Measurements from ENCODE around the gene BTG4. TPM values are rescaled to one million over a fixed set of nuclear protein-coding genes. Genes with fewer than 3 reads are reported as not detected.

BTG4 gene
- total RNA-seq, 1 experiment from 2014 or later: not detected

DNA sequence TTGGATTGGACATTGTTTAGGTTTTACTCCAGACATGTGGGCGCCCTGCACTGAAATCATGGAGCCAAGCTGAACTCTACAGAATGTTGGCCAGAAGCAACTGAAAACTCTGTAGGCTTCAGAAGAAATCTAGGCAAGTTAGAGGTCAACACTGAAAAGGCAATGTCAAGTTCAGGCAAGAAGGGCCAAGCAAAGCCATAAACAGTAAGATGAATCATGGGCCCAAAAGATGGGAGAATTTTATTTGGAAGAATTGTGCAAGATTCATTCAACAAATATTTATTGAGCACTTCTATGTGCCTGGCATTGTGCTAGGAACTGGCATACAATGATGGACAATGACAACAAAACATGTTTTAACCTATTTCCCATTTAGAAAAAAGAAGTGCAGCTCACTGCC, 13.3 kb upstream of the BTG4 start (continued):
- TF ChIP-seq, protein P1, sequence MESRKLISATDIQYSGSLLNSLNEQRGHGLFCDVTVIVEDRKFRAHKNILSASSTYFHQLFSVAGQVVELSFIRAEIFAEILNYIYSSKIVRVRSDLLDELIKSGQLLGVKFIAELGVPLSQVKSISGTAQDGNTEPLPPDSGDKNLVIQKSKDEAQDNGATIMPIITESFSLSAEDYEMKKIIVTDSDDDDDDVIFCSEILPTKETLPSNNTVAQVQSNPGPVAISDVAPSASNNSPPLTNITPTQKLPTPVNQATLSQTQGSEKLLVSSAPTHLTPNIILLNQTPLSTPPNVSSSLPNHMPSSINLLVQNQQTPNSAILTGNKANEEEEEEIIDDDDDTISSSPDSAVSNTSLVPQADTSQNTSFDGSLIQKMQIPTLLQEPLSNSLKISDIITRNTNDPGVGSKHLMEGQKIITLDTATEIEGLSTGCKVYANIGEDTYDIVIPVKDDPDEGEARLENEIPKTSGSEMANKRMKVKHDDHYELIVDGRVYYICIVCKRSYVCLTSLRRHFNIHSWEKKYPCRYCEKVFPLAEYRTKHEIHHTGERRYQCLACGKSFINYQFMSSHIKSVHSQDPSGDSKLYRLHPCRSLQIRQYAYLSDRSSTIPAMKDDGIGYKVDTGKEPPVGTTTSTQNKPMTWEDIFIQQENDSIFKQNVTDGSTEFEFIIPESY (IDR thresholded peaks at IDR 0.05; ENCODE audit: extremely low read depth, insufficient replicate concordance, low read length): no peak

DNA sequence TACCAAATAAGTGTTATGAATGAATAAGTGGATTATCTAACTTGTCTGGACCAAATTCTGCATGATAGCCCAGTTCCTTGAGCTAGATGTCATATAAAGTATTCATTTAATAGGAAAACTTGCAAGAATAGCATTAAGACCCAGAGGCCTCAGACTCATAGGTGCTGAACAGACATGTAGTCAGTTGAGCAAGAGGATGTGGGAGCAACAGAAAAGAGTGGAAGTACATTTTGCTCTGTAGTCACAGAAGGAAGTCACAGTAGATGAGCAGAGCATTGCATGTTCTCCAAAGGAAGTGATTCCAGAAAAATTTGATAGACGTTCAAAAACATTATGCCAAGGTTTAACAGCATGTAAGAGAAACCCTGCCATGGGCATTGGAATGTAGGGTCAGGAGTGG, 11.9 kb upstream of the BTG4 start:
- no peaks in the 10 kb centered on the region for H3K36me3 ChIP-seq (ENCODE audit: control insufficient read depth in 1 of 2, insufficient read depth in 2 of 2, low read length in 2 of 2)
- no peaks in the 10 kb centered on the region for H3K79me2 ChIP-seq (ENCODE audit: insufficient read depth, low read length)
- POLR2A ChIA-PET: no interaction called here
- no peaks in the 10 kb centered on the region for H3K9me3 ChIP-seq (ENCODE audit: control insufficient read depth in 1 of 2, insufficient read depth in 1 of 2, low read depth in 1 of 2, low read length in 2 of 2)
- H3K9me2 ChIP-seq (ENCODE audit: insufficient read depth): no peaks in the 10 kb centered on the region
- no peaks in the 10 kb centered on the region for H4K20me1 ChIP-seq (ENCODE audit: insufficient read depth)
- CTCF ChIA-PET: no interaction called here
- peaks cover 0 to 11% of the 10 kb centered on the region in 2 experiments; a peak in 1 of 4 replicates for H3K4me1 ChIP-seq (ENCODE audit: control insufficient read depth in 1 of 2, insufficient read depth in 2 of 2, low read length in 2 of 2)
- no peaks in the 10 kb centered on the region for H3K27me3 ChIP-seq (ENCODE audit: insufficient read depth, low read length)
- no peak for TF ChIP-seq ZFX (IDR thresholded peaks at IDR 0.05)
- no peak for TF ChIP-seq TCF7L2 (IDR thresholded peaks at IDR 0.05; ENCODE audit: borderline replicate concordance, extremely low read depth, insufficient read depth, insufficient read length)
- TF ChIP-seq SP1 (IDR thresholded peaks at IDR 0.05; ENCODE audit: low read depth): no peak
- TF ChIP-seq, protein P2, sequence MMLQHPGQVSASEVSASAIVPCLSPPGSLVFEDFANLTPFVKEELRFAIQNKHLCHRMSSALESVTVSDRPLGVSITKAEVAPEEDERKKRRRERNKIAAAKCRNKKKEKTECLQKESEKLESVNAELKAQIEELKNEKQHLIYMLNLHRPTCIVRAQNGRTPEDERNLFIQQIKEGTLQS (IDR thresholded peaks at IDR 0.05): no peak
- TF ChIP-seq SRF (IDR thresholded peaks at IDR 0.05; ENCODE audit: low read depth): no peak
- no peak for TF ChIP-seq POLR2AphosphoS5 (IDR thresholded peaks at IDR 0.05; ENCODE audit: low read depth, low read length)
- H2AFZ ChIP-seq (ENCODE audit: low read depth, low read length, poor library complexity, severe bottlenecking): no peak overlapping the region
- H3K4me3 ChIP-seq (replicated peaks in 1 of 2; ENCODE audit: low read depth in 1 of 2, low read length in 2 of 2): no peak overlapping the region
- H3K9ac ChIP-seq (ENCODE audit: low read length): no peak overlapping the region
- no peak overlapping the region for H3K27ac ChIP-seq (ENCODE audit: low read depth, low read length)
- intact Hi-C loops (cut with micrococcal nuclease): no loop called here
- no peak for ATAC-seq
- no peak overlapping the region for H3K4me2 ChIP-seq (ENCODE audit: low read length)
- BruUV-seq (replicated peaks): no TSS peak
- no peak for DNase-seq (ENCODE audit: low read depth, low spot score)
- RAD21 ChIA-PET (ENCODE audit: low non-redundant PET in 1 of 2, low total read pairs in 2 of 2, uncharacterized antibody in 2 of 2, unreplicated experiment in 2 of 2): no interaction called here

All from HCT116 (cell line).